Neural cell (in vitro differentiated cells): ENCODE data around the gene CHL1. TPM values are rescaled to one million over a fixed set of nuclear protein-coding genes. Genes with fewer than 3 reads are reported as not detected.

Experiments
- H2AFZ ChIP-seq: fragments of 200-600, 300-800 bp; sonication (generic), shearing (Covaris generic); 2 replicates; pipeline ENCODE4 v1.6.0; 2014; ENCODE audit warnings: low read depth, mild to moderate bottlenecking, antibody characterized with exemption, low read length, moderate library complexity
- H3F3A ChIP-seq: fragments of 200-600 bp; shearing (Covaris generic); 2 replicates; pipeline ENCODE4 v1.6.1; 2016; ENCODE audit warnings: mild to moderate bottlenecking, moderate library complexity, mixed read lengths, antibody characterized with exemption, low read length; ENCODE audit not compliant: insufficient read depth, poor library complexity, severe bottlenecking
- H3K27ac ChIP-seq: fragments of 200-600, 300-800 bp; sonication (generic), shearing (Covaris generic); 2 replicates; pipeline ENCODE4 v1.5.1; 2014; ENCODE audit warnings: mild to moderate bottlenecking, low read length, moderate library complexity
- H3K27me3 ChIP-seq: fragments of 300-800, 200-600 bp; sonication (generic), shearing (Covaris generic); 2 replicates; pipeline ENCODE4 v1.6.0; 2014; ENCODE audit warnings: mild to moderate bottlenecking, low read depth, low read length, moderate library complexity; ENCODE audit not compliant: insufficient read depth
- H3K36me3 ChIP-seq: fragments of 300-800, 200-600 bp; sonication (generic), shearing (Covaris generic); 2 replicates; pipeline ENCODE4 v1.5.1; 2014; ENCODE audit warnings: mild to moderate bottlenecking, antibody characterized with exemption, low read length, moderate library complexity; ENCODE audit not compliant: insufficient read depth
- H3K4me2 ChIP-seq: fragments of 300-800, 200-600 bp; sonication (generic), shearing (Covaris generic); 2 replicates; pipeline ENCODE4 v1.6.0; 2014; ENCODE audit warnings: mild to moderate bottlenecking, low read length
- H3K4me3 ChIP-seq: fragments of 300-800, 200-600 bp; sonication (generic), shearing (Covaris generic); 2 replicates; pipeline ENCODE4 v1.5.1; 2014; ENCODE audit warnings: mild to moderate bottlenecking, low read length, moderate library complexity
- H3K79me2 ChIP-seq: fragments of 200-600 bp; shearing (Covaris generic); replicated peaks from 2 replicates; pipeline ENCODE4 v1.6.0; 2014; ENCODE audit warnings: mild to moderate bottlenecking, low read length, moderate library complexity; ENCODE audit not compliant: insufficient read depth
- H3K9ac ChIP-seq: fragments of 300-800, 200-600 bp; sonication (generic), shearing (Covaris generic); 2 replicates; pipeline ENCODE4 v1.6.1; 2016; ENCODE audit warnings: mild to moderate bottlenecking, low read length, mixed read lengths
- H3K9me2 ChIP-seq: fragments of 200-600 bp; shearing (Covaris generic); 2 replicates; pipeline ENCODE4 v1.6.1; 2016; ENCODE audit warnings: mild to moderate bottlenecking, low read length, mixed read lengths; ENCODE audit not compliant: insufficient read depth
- H3K9me3 ChIP-seq: fragments of 200-600, 300-800 bp; sonication (generic), shearing (Covaris generic); 2 replicates; pipeline ENCODE4 v1.6.1; 2016; ENCODE audit warnings: mild to moderate bottlenecking, mixed run types, low read length, moderate library complexity, mixed read lengths
- H4K20me1 ChIP-seq: fragments of 200-600 bp; shearing (Covaris generic); 2 replicates; pipeline ENCODE4 v1.6.1; 2016; ENCODE audit warnings: mild to moderate bottlenecking, mixed run types; ENCODE audit not compliant: insufficient read depth
- CTCF ChIP-seq: fragments of 450-650 bp; IDR thresholded peaks from 2 replicates; pipeline ENCODE4 v1.5.1; 2014; ENCODE audit warnings: antibody characterized with exemption, mild to moderate bottlenecking, moderate library complexity; ENCODE audit not compliant: poor library complexity, severe bottlenecking
- EP300 ChIP-seq: fragments of 450-650 bp; conservative IDR thresholded peaks from 2 replicates; pipeline ENCODE4 v1.6.1; 2014; ENCODE audit warnings: antibody characterized with exemption, mild to moderate bottlenecking, moderate library complexity; ENCODE audit not compliant: poor library complexity, severe bottlenecking
- EZH2 ChIP-seq: fragments of 200-600, 300-800 bp; shearing (Covaris generic), sonication (generic); IDR thresholded peaks from 2 replicates; pipeline ENCODE4 v1.6.1; 2014; ENCODE audit warnings: antibody characterized with exemption, low read length, borderline replicate concordance, mild to moderate bottlenecking; ENCODE audit not compliant: insufficient read depth, poor library complexity, severe bottlenecking
- MXI1 ChIP-seq: fragments of 450-650 bp; conservative IDR thresholded peaks from 2 replicates; pipeline ENCODE4 v1.6.1; 2014; ENCODE audit warnings: antibody characterized with exemption, mild to moderate bottlenecking; ENCODE audit not compliant: poor library complexity, severe bottlenecking
- POLR2AphosphoS5 ChIP-seq: IDR thresholded peaks from 2 replicates; pipeline ENCODE4 v1.6.1; 2012
- RAD21 ChIP-seq: fragments of 450-650 bp; conservative IDR thresholded peaks from 2 replicates; pipeline ENCODE4 v1.6.1; 2014; ENCODE audit warnings: antibody characterized with exemption, mild to moderate bottlenecking, moderate library complexity
- REST ChIP-seq: IDR thresholded peaks from 2 replicates; pipeline ENCODE4 v1.6.1; 2012; ENCODE audit warnings: borderline replicate concordance
- SMC3 ChIP-seq: fragments of 450-650 bp; conservative IDR thresholded peaks from 2 replicates; pipeline ENCODE4 v1.6.1; 2014; ENCODE audit warnings: antibody characterized with exemption, mild to moderate bottlenecking, moderate library complexity; ENCODE audit not compliant: poor library complexity
- TAF1 ChIP-seq: IDR thresholded peaks from 2 replicates; pipeline ENCODE4 v1.6.1; 2012; ENCODE audit warnings: low read depth
- polyA plus RNA-seq: library from polyadenylated mRNA; depleted of rRNA; stranded (reverse); fragments of >200 nt; gene quantifications from 2 replicates; pipeline ENCODE4 v1.2.3, GENCODE V29; 2014

CHL1 gene
- polyA plus RNA-seq, 1 donor from 2014 or later: 199 TPM

GRCh38 chr3:324423-324822 is 127.9 kb downstream of the CHL1 start:
- no peaks in the 10 kb centered on the region for H3K36me3 ChIP-seq
- H3K4me2 ChIP-seq: no peak overlapping the region
- no peak for TF ChIP-seq EP300
- no peak for TF ChIP-seq MXI1
- no peak for TF ChIP-seq REST
- no peak for TF ChIP-seq SMC3
- H2AFZ ChIP-seq: no peak overlapping the region
- H3K9me2 ChIP-seq: no peaks in the 10 kb centered on the region
- no peak overlapping the region for H3K9ac ChIP-seq
- no peak overlapping the region for H3K27ac ChIP-seq
- no peak overlapping the region for H3K4me3 ChIP-seq
- H3K27me3 ChIP-seq: no peaks in the 10 kb centered on the region
- H3F3A ChIP-seq: no peaks in the 10 kb centered on the region
- no peaks in the 10 kb centered on the region for H3K9me3 ChIP-seq
- H3K79me2 ChIP-seq: no peaks in the 10 kb centered on the region
- H4K20me1 ChIP-seq: no peaks in the 10 kb centered on the region

- no peak for TF ChIP-seq REST
- TF ChIP-seq MXI1: no peak
- no peak for TF ChIP-seq CTCF
- no peak for TF ChIP-seq RAD21
- TF ChIP-seq POLR2AphosphoS5: no peak
- TF ChIP-seq EZH2: no peak
- no peak for TF ChIP-seq EP300
- no peak for TF ChIP-seq TAF1
- TF ChIP-seq SMC3: no peak
- no peaks in the 10 kb centered on the region for H3K36me3 ChIP-seq
- H3K27me3 ChIP-seq: no peaks in the 10 kb centered on the region
- H3K4me2 ChIP-seq: no peak overlapping the region
- no peak overlapping the region for H3K4me3 ChIP-seq
- H3F3A ChIP-seq: no peaks in the 10 kb centered on the region
- H3K9me2 ChIP-seq: no peaks in the 10 kb centered on the region
- H3K9ac ChIP-seq: no peak overlapping the region
- H3K79me2 ChIP-seq: no peaks in the 10 kb centered on the region
- H3K27ac ChIP-seq: no peak overlapping the region
- no peaks in the 10 kb centered on the region for H4K20me1 ChIP-seq
- no peaks in the 10 kb centered on the region for H3K9me3 ChIP-seq
- no peak overlapping the region for H2AFZ ChIP-seq
Measured at GRCh38 chr3:325495-325894, 128.9 kb downstream of the CHL1 start.
